ENCODE measurements around the gene TPST2. TPM values are rescaled to one million over a fixed set of nuclear protein-coding genes. Genes with fewer than 3 reads are reported as not detected.
A peak's percentile ranks its signal among the peaks of the same experiment; 100 is the strongest.

The TPST2 gene
- total RNA-seq, 1 experiment from 2014 or later = 50.1 TPM

DNA sequence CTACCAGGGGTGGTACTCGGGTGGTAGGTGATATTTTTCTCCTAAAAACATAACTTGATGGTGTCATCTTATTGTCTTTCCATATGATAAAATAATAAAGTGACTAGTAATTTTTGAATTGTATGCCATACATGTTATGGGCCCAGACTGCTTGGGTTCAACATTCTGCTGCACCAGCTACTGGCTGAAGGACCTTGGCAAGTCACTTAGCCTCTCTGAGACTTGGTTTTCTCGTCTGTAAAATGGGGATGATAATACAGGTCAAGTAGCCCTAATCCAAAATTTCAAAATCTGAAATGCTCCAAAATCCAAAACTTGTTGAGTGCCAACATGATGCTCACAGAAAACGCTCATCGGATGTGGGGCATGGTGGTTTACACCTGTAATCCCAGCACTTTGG lies 42.1 kb downstream of the TPST2 start:
- Histone ChIP-seq H3K9me3 (ENCODE audit: control insufficient read depth, low read depth, low read length) (no peaks in the 10 kb centered on the region), H3K4ac (ENCODE audit: low read depth, low read length) (no peak overlapping the region), H3K27ac (ENCODE audit: insufficient read length, low read depth, low read length) (no peak overlapping the region), H3K79me2 (ENCODE audit: insufficient read depth, low read length) (peaks cover 34% of the 10 kb centered on the region; the same call in 1 of the 2 replicates), H3K23me2 (ENCODE audit: insufficient read length, low read depth, low read length, poor library complexity, severe bottlenecking) (no peaks in the 10 kb centered on the region), H3K56ac (ENCODE audit: insufficient read length, low read depth, low read length) (no peak overlapping the region), H3K14ac (ENCODE audit: insufficient read depth, low read length) (no peak overlapping the region), H3K23ac (ENCODE audit: insufficient read length, low read depth, low read length) (no peak overlapping the region), H4K20me1 (ENCODE audit: control insufficient read depth, insufficient read depth, insufficient read length) (no peaks in the 10 kb centered on the region), H4K91ac (ENCODE audit: insufficient read length, low read depth, low read length) (no peak overlapping the region), H3K18ac (ENCODE audit: insufficient read length, low read depth, low read length) (no peak overlapping the region), H2BK5ac (ENCODE audit: insufficient read length, low read length) (no peak overlapping the region), H3K27me3 (ENCODE audit: insufficient read depth, low read length) (no peaks in the 10 kb centered on the region), H3K9ac (ENCODE audit: extremely low read depth, insufficient read length, low read length) (no peak overlapping the region), H2BK20ac (ENCODE audit: low read depth, low read length, poor library complexity, severe bottlenecking) (no peak overlapping the region), H2BK12ac (ENCODE audit: insufficient read length, low read depth, low read length) (no peak overlapping the region), H3T11ph (ENCODE audit: low read length) (no peak overlapping the region), H3K4me2 (ENCODE audit: insufficient read depth, insufficient read length, low read length) (no peak overlapping the region), H2AK5ac (ENCODE audit: insufficient read length, low read length) (no peak overlapping the region), H4K8ac (replicated peaks; ENCODE audit: insufficient read length, low read depth, low read length) (no peak overlapping the region), H3K4me1 (ENCODE audit: insufficient read depth, low read length) (0 out of 2 replicates have a peak, but pooled peaks cover 3% of the 10 kb centered on the region), H2AFZ (ENCODE audit: low read length) (no peak overlapping the region), H4K5ac (ENCODE audit: insufficient read length, low read depth, low read length) (no peak overlapping the region), H2BK120ac (ENCODE audit: low read depth, low read length, poor library complexity, severe bottlenecking) (no peak overlapping the region), H2BK15ac (ENCODE audit: low read depth, low read length) (no peak overlapping the region), H3K79me1 (ENCODE audit: insufficient read depth, low read depth, low read length, poor library complexity, severe bottlenecking) (peaks cover 8% of the 10 kb centered on the region)
- peaks cover 34 to 40% of the 10 kb centered on the region in 2 experiments for H3K4me1 Mint-ChIP-seq
- no peak overlapping the region for H3K4me3 Mint-ChIP-seq
- TF ChIP-seq, protein P1, sequence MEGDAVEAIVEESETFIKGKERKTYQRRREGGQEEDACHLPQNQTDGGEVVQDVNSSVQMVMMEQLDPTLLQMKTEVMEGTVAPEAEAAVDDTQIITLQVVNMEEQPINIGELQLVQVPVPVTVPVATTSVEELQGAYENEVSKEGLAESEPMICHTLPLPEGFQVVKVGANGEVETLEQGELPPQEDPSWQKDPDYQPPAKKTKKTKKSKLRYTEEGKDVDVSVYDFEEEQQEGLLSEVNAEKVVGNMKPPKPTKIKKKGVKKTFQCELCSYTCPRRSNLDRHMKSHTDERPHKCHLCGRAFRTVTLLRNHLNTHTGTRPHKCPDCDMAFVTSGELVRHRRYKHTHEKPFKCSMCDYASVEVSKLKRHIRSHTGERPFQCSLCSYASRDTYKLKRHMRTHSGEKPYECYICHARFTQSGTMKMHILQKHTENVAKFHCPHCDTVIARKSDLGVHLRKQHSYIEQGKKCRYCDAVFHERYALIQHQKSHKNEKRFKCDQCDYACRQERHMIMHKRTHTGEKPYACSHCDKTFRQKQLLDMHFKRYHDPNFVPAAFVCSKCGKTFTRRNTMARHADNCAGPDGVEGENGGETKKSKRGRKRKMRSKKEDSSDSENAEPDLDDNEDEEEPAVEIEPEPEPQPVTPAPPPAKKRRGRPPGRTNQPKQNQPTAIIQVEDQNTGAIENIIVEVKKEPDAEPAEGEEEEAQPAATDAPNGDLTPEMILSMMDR (conservative IDR thresholded peaks at IDR 0.05) = no peak
- H3K27ac Mint-ChIP-seq = 0 out of 7 replicates have a peak overlapping the region, but pooled peaks of 1 of the 3 experiments have one; percentile 44
- DNase-seq = no peak
- H3K36me3 Mint-ChIP-seq (ENCODE audit: insufficient read depth in 1 of 3, low read depth in 3 of 3) = peaks cover 6 to 16% (median 11%) of the 10 kb centered on the region in 3 experiments
- WGBS (ENCODE audit: extremely low coverage, insufficient read length, low lambda C conversion rate) = no CpG with 5 or more reads among the region's 4 CpGs
- H3K27me3 Mint-ChIP-seq (ENCODE audit: low read depth) = no peaks in the 10 kb centered on the region
- no peaks in the 10 kb centered on the region for H3K9me3 Mint-ChIP-seq

Data from H9 (cell line).